Uterus (tissue), 4 donors: ENCODE results near the gene KRTAP5-5. TPM values are rescaled to one million over a fixed set of nuclear protein-coding genes. Genes with fewer than 3 reads are reported as not detected.

ENCODE experiments used
- DNase-seq, 2 donors: peaks; one replicate each; pipeline ENCODE4 v3.0.0-alpha.2; 2019 to 2020
- H3K27ac ChIP-seq, 2 donors: fragments of 200-600 bp; sonication (generic); 1 replicate in 1 of 2; 2 replicates in 1 of 2; pipeline ENCODE4 v1.5.1; 2016 to 2018
- H3K27me3 ChIP-seq, 2 donors: fragments of 200-600 bp; sonication (generic); one replicate each; pipeline ENCODE4 v1.5.1; 2018 to 2019; ENCODE audit warnings: control low read depth in 1 of 2
- H3K36me3 ChIP-seq, 2 donors: fragments of 200-600 bp; sonication (generic); one replicate each; pipeline ENCODE4 v1.5.1; 2019; ENCODE audit warnings: control low read depth in 1 of 2
- H3K4me1 ChIP-seq, 2 donors: fragments of 200-600 bp; sonication (generic); one replicate each; pipeline ENCODE4 v1.5.1; 2018 to 2019; ENCODE audit warnings: control low read depth in 1 of 2
- H3K4me3 ChIP-seq, 2 donors: fragments of 200-600 bp; sonication (generic); 1 replicate in 1 of 2; 2 replicates in 1 of 2; pipeline ENCODE4 v1.5.1; 2018 to 2019; ENCODE audit warnings: mild to moderate bottlenecking in 1 of 2
- H3K9me3 ChIP-seq, 2 donors: fragments of 200-600 bp; sonication (generic); one replicate each; pipeline ENCODE4 v1.5.1; 2019; ENCODE audit warnings: control low read depth in 1 of 2
- POLR2A ChIP-seq, 2 donors: fragments of 450-650 bp; IDR thresholded peaks; one replicate each; pipeline ENCODE4 v1.6.1; 2016; ENCODE audit warnings: antibody characterized with exemption in 2 of 2, mild to moderate bottlenecking in 1 of 2, moderate library complexity in 1 of 2
- intact Hi-C: fragments of 100-400 bp; cut with DNase I; formaldehyde crosslinking; loops from one replicate; pipeline ENCODE4 v1.15.1; 2023; ENCODE audit warnings: low total_unique reads
- total RNA-seq, 4 donors: library from RNA; depleted of rRNA in 3 of 4; stranded (reverse); fragments of >200 nt in 3 of 4; gene quantifications; one replicate each; pipeline versions ENCODE4 v1.1.0 to v1.2.4, GENCODE V29; 2014 to 2023
- TF ChIP-seq, protein P1 (sequence below), 4 experiments: fragments of 200-600 bp in 2 of 4; fragments of 450-650 bp in 2 of 4; sonication (generic) in 2 of 4; IDR thresholded peaks; one replicate each; pipeline ENCODE4 v1.5.1; 2016 to 2019; ENCODE audit warnings: antibody characterized with exemption in 4 of 4, mild to moderate bottlenecking in 2 of 4, moderate library complexity in 1 of 4
- donor health status: DM: yes; HTN: yes; CAD: no.

KRTAP5-5 gene
- total RNA-seq, 4 donors from 2014 or later, result not detected

DNA sequence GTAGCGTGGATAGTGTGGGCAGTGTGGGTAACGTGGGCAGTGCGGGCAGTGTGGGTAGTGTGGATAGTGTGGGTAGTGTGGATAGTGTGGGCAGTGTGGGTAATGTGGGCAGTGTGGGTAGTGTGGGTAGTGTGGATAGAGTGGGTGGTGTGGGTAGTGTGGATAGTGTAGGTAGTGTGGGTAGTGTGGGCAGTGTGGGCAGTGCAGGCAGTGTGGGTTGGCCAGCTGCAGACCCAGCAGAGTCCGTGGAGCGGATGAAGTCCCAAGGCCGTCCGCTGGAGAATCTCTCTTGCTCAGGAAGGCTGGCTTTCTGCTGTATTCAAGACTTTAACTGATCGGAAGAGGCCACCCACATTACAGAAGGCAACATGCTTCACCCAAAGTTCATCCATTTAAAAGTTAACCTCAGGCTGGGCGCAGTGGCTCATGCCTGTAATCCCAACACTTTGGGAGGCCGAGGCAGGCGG, 41.4 kb downstream of the KRTAP5-5 start:
- no peak for DNase-seq
- no peak overlapping the region for H3K4me3 ChIP-seq
- no peaks in the 10 kb centered on the region for H3K9me3 ChIP-seq
- H3K4me1 ChIP-seq, result no peaks in the 10 kb centered on the region
- no peak for TF ChIP-seq POLR2A (IDR thresholded peaks at IDR 0.05)
- TF ChIP-seq, protein P1, sequence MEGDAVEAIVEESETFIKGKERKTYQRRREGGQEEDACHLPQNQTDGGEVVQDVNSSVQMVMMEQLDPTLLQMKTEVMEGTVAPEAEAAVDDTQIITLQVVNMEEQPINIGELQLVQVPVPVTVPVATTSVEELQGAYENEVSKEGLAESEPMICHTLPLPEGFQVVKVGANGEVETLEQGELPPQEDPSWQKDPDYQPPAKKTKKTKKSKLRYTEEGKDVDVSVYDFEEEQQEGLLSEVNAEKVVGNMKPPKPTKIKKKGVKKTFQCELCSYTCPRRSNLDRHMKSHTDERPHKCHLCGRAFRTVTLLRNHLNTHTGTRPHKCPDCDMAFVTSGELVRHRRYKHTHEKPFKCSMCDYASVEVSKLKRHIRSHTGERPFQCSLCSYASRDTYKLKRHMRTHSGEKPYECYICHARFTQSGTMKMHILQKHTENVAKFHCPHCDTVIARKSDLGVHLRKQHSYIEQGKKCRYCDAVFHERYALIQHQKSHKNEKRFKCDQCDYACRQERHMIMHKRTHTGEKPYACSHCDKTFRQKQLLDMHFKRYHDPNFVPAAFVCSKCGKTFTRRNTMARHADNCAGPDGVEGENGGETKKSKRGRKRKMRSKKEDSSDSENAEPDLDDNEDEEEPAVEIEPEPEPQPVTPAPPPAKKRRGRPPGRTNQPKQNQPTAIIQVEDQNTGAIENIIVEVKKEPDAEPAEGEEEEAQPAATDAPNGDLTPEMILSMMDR (IDR thresholded peaks at IDR 0.05), result no peak
- H3K36me3 ChIP-seq, result no peaks in the 10 kb centered on the region
- intact Hi-C loops, result no loop called here
- no peak overlapping the region for H3K27ac ChIP-seq
- no peaks in the 10 kb centered on the region for H3K27me3 ChIP-seq

DNA sequence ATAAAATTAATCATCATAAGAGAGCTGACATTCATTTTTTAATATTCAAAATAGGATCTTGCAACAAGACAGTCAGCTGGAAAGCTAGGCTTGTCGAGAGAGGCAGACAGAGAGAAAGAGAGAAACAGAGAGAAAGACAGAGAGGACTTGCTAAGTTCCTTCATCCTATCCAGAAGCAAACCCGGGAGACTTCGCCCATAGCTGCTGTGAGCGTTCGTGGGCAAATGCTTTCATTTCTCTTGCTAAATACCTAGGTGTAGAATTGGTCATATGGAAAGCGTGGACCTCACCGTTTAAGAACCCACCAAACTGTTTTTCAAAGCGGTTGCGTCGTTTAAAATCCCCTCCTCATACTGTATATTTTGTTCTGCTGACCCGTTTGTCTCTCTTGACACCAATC, 42.1 kb downstream of the KRTAP5-5 start:
- intact Hi-C loops, result no loop called here
- Histone ChIP-seq H3K27ac (no peak overlapping the region), H3K36me3 (no peaks in the 10 kb centered on the region), H3K4me1 (no peaks in the 10 kb centered on the region), H3K9me3 (no peaks in the 10 kb centered on the region), H3K27me3 (no peaks in the 10 kb centered on the region), H3K4me3 (no peak overlapping the region)
- no peak for TF ChIP-seq POLR2A (IDR thresholded peaks at IDR 0.05)
- TF ChIP-seq, protein P1 (IDR thresholded peaks at IDR 0.05), result no peak
- no peak for DNase-seq

DNA sequence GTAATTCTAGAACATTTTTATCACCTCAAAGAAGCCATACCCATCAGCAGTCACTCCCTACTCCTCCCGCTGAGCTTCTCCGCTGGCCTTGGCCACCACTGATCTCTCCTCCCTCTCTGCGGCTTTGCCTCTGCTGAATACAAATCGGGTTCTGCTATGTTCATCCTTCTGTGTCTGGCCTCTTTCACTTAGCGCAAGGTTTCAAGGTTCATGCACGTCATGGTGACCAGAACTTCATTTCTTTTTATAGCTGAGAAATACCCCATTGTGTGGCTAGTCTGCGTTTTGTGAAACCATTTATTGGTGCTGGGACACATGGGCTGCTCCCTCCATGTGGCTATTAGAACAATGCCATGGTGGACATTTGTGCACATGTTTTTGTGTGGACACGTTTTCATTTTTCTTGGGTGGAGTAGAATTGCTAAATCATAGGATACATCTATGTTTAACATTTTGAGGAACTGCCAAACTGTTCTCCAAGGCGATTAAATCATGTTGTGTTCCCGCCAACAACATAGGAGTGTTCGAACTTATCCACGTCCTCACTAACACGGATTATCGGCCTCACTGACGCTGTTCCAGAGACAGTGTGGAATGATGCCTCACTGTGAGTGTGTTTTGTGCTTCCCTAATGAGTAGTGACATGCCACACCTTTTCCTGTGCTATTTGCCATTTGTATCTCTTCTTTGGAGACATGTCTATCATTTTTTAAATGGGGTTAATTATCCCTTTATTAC, 43.2 kb downstream of the KRTAP5-5 start:
- no peak overlapping the region for H3K4me3 ChIP-seq
- H3K27ac ChIP-seq, result no peak overlapping the region
- DNase-seq, result no peak
- no peaks in the 10 kb centered on the region for H3K9me3 ChIP-seq
- H3K4me1 ChIP-seq, result no peaks in the 10 kb centered on the region
- no peaks in the 10 kb centered on the region for H3K36me3 ChIP-seq
- H3K27me3 ChIP-seq, result peaks cover 0 to 3% of the 10 kb centered on the region in 2 donors
- intact Hi-C loops, result no loop called here
- TF ChIP-seq, protein P1 (IDR thresholded peaks at IDR 0.05), result no peak
- TF ChIP-seq POLR2A (IDR thresholded peaks at IDR 0.05), result no peak

DNA sequence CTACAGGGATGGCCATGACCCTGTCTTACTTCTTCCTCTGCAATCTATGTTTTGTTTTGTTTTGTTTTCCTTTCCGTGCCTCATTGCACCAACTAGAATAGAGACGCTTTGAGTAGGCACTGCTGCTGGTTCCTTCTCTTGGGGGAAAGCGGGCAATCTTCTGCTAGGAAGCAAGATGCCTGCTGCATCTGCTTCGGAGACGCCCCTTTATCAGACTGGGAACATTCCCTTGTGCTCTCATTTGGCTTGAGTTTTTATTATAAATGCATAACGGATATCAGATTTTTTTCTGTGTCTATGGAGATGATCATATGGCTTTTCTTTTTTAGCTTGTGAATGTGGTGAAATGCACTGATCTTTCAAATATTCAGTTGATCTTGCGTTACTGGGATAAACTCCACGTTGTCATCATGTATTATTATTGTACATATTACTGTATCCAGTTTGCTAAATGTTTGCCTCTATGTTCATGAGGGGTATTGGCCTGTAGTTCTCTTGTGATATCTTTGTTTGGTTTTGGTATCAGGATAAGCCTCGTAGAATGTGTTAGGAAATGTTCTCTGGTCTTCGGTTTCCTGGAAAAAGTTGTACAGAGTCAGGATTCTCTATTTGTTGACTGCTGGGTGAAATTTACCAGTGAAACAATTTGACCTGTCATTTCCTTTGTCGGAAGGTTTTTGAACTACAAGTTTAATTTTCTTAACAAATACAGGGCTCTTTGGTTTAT, 44.0 kb downstream of the KRTAP5-5 start:
- TF ChIP-seq POLR2A (IDR thresholded peaks at IDR 0.05), result no peak
- TF ChIP-seq, protein P1 (IDR thresholded peaks at IDR 0.05), result no peak
- H3K4me3 ChIP-seq, result no peak overlapping the region
- no peaks in the 10 kb centered on the region for H3K9me3 ChIP-seq
- no peaks in the 10 kb centered on the region for H3K36me3 ChIP-seq
- no peak for DNase-seq
- no peak overlapping the region for H3K27ac ChIP-seq
- H3K27me3 ChIP-seq, result peaks cover 0 to 3% of the 10 kb centered on the region in 2 donors
- H3K4me1 ChIP-seq, result no peaks in the 10 kb centered on the region
- intact Hi-C loops, result no loop called here
